GM19455 (cell line): ENCODE measurements around the gene ASIC1.
A peak's percentile ranks its signal among the peaks of the same experiment; 100 is the strongest.

Experiments used
- ATAC-seq: cut with Tn5 transposase; IDR thresholded peaks from one replicate; pipeline ENCODE4 v1.9.1; 2021; ENCODE audit not compliant: unreplicated experiment

The ASIC1 gene

DNA sequence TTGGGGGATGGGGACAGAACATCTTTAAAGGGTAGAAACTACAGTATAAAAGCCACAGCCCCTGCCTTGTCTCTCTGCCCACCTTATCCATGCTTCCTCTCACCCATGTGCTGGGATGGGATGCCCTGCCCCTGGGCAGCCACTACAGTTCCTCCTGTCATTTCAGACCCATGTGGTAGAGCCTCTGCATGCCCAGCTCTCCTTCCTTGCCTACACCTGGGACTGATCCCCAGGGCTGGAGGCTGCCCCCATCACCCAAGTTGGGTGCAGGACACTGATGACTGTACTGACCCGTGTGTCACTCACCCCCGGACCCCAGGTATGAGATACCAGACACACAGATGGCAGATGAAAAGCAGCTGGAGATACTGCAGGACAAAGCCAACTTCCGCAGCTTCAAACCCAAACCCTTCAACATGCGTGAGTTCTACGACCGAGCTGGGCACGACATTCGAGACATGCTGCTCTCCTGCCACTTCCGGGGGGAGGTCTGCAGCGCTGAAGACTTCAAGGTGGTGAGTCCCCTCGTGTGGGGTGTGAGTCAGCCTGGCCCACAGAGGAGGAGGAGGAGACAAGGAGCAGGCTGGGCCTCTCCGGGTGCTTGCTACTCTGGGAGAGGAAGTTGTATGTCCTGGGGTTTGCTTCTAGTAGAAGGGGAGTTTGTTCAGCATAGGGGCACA lies 2.2 kb downstream of the ASIC1 start:
- ATAC-seq, result no peak

DNA sequence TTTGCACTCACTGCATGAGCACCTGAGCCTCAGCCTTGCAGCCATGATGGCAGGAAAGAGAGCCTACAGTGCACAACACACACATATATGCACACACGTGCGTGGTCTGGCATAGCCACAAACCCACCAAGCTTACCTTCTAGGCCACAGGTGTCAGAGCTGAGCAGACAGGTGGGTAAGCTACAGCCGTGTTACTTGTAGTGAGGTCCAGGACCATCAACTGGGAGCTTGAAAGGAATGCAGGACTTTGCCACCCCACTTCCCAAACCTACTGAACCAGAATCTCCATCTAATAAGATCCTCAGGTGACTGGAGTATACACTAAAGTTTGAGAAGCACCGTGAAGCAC lies 2.7 kb downstream of the ASIC1 start:
- ATAC-seq, result no peak

DNA sequence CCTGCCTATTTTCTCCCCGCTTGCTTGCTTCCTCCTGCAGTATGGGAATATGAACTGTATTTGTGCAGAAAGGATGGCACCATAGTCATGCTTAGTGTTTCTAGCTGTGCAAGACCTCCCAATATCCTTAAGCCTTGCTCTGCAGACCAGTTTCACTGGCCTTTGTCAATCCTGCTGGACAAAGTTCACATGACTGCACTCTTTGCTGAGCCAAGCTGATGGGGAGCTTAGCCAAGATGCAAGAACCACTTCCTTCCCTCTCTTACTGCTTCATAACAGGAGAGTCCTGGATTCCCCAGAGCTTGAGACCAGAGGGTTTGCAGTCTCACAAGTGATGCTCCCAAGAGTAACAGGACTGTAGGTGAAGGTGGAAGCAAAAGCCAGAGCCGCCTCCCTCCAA lies 3.8 kb downstream of the ASIC1 start:
- ATAC-seq, result no peak

DNA sequence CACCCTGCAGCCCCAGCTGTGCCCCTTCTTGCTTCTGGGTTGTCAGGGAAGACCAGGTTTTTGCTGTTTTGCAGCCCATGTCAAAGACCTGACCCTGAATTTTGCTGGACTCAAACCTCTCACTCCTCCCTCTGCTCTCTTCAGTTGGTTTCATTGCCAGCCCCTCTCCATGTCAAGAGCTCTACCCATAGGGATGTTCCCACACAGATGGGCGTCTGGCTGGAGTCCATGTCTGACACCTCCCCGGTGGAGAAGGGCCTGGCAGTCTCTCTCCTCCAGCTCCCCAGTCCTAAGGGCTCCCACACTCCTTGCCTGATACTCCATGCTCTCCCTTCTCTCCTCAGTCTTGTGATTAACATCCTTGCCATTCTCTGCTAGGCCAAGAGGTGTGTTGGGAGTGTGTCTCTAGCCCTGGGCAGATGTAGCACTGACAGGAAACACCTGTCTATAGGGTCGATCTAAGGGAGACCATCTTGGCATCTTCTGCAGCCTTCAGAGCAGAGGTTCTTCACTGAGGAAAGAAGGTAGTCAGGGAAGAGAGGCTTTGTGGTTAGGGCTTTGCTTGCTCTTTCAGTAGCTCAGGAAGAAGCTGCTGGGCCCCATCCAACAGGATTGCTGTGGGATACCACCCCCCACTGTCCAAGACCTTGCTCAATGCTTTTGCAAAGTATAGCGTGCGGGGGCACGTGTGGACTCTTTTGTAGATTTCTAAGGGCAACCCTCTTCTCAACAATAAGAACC lies 4.7 kb downstream of the ASIC1 start:
- no peak for ATAC-seq

DNA sequence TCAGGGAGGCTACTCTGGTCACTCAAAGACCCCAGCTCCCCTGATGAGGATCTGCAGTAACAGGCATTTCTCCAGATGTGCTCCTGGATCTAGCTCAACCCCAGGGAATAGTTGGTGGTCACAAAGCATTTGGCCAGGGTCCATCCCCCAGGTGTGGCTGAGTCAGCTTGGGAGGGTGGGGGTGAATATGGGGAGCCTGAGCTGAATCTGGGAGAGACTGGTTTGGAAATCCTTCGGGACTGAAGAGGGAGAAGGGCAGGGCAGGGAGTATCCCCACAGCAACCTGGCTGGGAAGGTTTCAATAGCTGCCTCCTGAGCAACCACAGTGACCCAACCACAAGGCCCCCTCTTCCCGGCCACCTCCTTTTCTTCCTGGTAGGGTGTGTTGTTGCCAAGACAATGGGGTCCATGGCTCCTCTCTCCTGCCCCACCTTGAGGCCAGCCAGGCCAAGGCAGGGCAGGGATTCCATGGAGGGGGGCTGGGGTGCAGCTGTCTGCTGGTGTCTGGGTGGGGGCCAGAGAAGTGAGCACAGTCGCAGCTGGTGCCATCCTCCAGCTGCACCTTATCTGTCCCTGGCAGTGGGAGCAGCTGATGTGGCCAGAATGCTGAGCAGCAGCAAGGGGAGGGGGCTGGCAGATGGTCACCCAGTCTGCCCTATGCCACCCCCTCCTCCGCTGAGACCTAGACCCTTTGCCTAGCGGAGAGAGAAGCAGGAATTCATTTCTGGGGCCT lies 5.5 kb downstream of the ASIC1 start:
- no peak for ATAC-seq

DNA sequence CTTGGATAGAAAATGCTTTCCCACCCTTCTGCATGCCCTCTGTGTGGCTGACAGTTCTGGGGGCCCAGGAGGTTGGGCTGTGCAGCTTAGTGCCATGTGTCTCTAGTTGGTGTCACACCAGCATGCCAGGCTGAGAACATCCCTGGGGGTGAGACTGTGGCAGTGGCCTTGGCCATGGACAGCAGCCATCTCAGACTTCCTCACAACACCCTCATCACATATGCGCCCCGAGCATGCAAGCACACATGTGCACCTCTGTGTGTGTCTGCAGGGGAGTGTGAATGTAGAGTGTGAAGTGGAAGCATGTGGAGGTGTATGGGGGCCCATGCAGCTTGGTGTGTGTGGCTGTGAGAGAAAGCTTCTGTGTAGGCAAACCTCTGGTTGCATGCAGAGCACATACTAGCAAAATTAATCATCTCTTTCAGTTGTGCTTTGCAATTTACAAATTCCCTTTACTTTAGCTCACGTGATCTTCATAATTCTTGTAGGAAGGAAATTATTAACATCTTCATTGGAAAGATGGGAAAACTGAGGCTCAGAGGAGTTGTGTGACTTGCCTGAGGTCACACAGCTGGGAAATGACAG lies 8.4 kb downstream of the ASIC1 start:
- no peak for ATAC-seq

DNA sequence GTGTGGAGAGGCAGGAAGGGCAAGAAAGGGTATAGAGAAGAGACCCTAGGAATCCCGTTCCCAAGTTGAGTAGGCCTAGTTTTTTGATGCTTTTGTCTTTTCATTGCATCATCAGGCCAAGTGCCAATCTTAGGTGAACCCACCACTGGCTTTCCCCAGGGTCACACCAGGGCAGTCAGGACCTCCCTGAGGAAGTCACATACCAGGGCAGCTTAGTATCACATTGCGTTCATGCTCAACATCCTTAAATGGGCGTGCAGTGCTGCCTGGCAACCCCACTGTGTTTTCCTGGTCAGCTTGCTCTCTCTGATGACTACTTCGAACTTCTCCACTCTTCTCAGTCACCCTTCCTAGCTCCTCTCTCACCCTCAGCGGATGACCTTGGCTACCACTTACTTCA lies 9.0 kb downstream of the ASIC1 start:
- no peak for ATAC-seq

DNA sequence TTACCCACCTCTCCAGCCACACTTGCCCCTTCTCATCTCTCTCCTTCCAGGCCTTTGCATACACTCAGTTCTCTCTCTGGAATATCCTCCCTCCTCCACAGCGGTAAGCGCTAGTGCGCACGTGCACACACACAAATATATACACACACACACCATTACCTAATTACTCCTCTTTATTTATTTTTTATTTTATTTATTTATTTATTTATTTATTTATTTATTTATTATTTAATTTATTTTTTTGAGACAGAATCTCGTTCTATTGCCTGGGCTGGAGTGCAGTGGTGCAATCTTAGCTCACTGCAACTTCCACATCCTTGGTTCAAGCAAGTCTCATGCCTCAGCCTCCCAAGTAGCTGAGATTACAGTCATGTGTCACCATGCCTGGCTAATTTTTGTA lies 11.7 kb downstream of the ASIC1 start:
- no peak for ATAC-seq

DNA sequence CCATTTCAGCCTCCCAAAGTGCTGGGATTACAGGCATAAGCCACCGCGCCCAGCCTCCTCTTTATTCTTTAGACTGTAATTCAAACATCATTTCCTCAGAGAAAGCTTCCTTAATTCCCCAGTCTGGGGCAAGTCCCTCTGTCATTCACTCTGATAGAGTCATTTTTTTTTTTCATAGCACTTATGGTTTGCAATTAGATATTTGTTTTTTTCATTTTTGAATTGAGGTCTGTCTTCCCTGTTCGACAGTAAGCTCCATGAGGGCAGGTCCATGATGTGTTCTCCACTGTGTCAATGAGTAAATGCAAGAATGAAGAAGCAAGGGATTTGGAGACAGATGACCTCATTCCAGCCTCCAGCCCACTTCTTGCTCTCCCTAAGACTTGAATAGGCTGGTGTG lies 12.1 kb downstream of the ASIC1 start:
- ATAC-seq, result no peak

DNA sequence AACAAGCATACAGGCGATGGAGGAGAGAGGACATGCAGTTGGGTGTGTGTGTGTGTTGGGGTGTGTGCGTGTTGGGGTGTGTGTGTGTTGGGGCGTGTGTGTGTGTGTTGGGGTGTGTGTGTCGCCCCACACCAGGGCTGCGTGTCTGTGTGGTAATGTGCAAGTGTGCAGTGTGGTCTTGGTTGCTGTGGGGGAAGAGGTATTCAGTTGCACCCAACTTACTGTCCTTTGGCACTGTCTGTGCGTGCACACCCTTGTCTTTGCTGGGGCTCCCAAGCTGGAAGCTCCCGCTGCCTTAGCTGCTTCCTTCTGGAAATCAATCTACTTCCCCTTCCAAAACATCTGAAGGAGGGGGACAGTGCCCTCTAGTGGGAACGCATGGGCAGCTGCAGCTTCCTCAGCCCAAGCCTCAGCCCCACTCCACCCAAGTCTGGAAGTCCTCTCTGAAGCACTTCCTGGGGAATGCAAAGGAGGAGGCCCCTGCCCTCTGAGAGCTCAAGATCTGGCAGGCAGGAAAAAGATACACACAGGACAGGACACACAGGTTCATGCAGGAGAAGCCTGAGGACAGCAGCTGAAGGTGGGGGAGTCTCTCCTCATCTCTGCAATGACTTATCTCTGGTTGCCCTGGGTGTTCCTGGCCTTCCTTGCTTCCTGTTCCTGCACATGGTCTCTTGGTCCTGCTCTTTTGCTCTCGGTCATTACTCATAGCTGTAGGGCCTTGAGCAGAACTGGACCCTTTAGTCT lies 13.1 kb downstream of the ASIC1 start:
- no peak for ATAC-seq

DNA sequence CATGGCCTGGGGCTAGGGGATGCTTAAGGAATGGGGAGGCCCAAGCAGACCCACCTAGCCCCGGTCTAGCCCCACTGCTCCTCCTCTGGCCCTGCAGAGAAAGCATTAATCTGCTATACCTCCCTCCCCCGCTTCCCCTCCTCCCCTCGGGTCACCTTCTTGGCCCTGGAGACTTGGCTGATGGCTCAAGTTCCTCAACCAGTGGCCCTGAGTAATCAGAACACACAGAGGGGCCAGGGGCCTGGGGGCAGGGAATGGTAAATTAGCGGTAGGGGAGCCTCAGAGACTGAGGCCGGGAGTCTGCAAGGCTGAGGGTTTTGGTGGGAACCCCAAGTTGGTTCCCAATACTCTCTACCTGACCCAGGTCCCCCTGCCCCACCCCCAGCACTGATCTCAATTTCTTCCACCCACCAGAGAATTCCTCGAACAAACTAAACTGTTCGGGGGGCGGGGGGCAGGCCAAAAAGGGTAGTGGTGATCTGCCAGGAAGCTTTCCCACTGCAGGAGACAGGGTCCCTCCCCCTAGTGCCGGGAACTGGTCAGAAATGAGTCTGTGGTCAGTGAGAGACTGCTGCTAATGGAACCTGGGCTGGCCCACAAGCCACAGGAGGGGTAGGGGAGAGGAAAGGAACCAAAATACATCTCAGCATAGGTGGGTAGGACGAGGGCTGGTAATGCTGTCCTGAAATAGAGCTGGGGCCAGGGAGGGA lies 15.0 kb downstream of the ASIC1 start:
- ATAC-seq, result no peak

DNA sequence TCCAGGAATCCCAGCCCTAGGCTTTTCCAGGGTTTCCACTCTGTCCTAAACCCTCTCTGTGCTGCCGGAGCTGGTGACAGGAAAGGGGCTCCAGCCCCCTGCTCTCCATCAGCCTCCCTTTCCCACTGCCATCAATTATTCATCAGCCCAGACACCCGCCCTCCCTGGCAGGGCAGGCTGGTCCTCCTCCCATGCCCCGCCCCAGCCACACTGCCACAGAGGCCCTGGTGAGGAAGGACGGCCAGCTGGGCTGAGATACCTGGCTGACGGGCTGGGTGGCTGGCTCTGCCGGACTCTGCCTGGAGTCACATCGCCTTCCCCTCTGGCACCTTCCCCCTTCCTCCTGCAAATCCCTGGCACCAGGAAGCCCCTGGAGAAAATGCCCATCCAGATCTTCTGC lies 15.8 kb downstream of the ASIC1 start:
- no peak for ATAC-seq

DNA sequence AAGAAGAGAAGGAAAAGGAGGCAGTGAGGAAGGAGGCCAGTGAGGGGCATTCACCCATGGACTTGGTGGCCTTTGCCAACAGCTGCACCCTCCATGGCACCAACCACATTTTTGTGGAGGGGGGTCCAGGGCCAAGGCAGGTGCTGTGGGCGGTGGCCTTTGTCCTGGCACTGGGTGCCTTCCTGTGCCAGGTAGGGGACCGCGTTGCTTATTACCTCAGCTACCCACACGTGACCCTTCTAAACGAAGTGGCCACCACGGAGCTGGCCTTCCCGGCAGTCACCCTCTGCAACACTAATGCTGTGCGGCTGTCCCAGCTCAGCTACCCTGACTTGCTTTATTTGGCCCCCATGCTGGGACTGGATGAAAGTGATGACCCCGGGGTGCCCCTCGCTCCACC lies 16.3 kb downstream of the ASIC1 start:
- ATAC-seq, result no peak

DNA sequence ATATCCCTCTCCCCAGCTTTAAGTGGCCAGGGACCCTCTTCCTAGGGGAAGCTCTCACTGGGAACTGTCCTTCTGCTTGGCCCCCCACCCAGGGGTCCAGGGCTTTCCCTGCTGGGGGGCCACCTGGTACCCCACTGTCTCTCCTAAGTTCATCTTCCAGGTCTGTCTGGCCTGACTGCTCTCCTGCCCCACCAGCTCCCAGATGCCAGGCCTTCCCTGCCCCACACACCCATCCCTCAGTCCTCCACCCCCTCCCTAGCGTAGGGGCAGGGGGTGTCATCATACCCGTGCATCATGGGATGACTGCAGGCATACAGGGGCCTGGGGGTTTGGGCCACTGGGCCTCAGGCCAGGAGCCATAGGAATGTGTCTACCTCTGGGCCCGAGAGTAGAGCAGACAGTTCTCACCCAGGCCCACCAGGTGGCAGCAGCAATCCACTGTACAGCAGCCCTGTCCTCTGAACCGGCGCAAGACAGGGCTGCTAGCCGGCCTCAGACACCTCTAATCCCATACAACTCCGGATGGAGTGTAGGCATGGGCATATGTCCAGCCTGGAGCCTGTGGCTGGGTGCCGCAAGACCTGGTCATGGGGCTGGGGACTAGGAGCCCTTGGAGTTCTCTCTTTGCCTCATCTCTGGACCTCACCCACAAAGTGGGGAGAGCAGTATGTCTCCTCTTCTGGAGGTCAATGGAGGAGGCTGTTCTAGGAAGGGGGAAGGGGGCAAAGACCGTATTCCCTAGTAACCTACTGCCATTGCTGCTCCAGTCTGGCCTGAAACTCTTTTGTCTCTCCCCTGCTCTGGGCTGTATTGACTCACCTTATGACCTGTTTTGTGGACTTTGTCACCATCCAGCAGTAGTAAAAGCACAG lies 17.8 kb downstream of the ASIC1 start:
- peak; percentile 62 for ATAC-seq

DNA sequence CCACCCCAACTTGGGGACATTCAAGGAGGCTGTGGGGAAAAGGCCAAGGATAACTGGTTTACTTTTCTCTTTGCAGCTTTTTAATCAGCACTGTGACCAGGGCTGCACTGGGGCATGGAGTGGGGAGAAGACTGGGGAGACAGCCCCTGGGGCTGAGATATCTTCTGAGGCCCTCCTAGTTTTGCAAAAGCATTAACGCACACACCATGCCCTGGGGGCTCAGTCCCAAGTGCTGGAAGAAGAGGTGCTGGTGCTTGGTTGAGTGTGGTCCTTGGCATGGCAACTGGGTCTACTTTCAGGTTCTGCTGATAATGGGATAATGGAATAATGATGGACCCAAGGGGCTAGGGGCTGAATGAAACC lies 18.4 kb downstream of the ASIC1 start:
- ATAC-seq, result no peak

DNA sequence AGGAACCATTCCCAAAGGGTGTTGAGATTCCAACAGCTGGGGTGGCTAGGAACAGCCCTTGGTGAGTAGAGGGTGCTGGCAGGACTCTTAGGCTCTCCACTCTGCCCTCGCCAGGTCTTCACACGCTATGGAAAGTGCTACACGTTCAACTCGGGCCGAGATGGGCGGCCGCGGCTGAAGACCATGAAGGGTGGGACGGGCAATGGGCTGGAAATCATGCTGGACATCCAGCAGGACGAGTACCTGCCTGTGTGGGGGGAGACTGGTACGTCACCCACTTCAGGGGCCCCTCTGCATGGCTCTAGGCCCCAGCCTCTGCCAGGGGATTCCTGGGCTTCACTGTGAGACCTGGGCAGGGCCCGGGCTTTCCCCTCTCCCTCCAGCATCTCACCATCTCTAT lies 19.7 kb downstream of the ASIC1 start:
- no peak for ATAC-seq

DNA sequence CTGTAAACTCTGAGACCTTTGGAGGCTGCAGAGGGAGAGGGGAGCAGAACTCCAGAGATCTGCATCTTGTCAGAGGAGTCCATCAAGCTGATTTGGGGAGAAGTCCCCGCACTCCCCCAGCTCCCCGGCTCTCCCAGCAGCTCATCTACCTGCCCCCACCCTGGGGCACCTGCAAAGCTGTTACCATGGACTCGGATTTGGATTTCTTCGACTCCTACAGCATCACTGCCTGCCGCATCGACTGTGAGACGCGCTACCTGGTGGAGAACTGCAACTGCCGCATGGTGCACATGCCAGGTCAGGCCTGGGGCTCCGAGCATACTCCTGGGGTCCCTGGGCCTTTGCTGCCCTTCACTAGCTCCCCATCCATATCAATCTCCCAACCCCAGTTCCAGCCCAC lies 20.9 kb downstream of the ASIC1 start:
- no peak for ATAC-seq

DNA sequence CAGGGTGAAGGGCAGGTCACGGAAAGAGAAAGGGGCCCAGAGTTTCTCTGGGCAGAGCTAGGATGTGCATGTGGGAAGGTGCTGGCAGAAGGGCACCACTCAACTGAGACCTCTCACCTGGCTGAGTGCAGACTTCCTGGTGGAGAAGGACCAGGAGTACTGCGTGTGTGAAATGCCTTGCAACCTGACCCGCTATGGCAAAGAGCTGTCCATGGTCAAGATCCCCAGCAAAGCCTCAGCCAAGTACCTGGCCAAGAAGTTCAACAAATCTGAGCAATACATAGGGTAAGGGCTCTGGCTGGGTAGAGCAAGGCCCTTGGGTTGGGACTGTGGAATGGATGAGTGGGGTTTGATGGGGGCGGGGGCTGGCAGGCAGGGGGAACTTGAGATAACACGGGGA lies 22.4 kb downstream of the ASIC1 start:
- ATAC-seq, result no peak

DNA sequence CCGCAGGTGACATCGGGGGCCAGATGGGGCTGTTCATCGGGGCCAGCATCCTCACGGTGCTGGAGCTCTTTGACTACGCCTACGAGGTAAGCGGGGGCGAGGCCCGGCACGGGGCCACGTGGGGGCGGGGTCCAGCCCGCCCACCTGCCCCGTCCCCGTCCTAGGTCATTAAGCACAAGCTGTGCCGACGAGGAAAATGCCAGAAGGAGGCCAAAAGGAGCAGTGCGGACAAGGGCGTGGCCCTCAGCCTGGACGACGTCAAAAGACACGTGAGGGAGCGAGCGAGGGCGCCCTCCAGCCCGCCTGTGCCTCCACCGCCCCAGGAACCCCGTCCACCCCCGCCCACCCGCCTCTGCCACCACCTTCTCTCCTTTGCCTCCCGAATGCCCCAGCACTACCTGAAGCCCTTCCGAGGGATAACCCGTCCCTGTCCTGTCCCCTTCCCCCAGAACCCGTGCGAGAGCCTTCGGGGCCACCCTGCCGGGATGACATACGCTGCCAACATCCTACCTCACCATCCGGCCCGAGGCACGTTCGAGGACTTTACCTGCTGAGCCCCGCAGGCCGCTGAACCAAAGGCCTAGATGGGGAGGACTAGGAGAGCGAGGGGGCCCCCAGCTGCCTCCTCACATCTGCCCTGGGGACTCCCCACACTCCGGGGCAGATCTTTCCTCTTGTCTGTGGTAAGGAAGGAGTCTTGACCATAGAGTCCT lies 23.9 kb downstream of the ASIC1 start:
- no peak for ATAC-seq
